ENCODE results near the gene SMC6. TPM values are rescaled to one million over a fixed set of nuclear protein-coding genes. Genes with fewer than 3 reads are reported as not detected.

SMC6 gene
- polyA plus RNA-seq, 1 experiment: 18.3 TPM

DNA sequence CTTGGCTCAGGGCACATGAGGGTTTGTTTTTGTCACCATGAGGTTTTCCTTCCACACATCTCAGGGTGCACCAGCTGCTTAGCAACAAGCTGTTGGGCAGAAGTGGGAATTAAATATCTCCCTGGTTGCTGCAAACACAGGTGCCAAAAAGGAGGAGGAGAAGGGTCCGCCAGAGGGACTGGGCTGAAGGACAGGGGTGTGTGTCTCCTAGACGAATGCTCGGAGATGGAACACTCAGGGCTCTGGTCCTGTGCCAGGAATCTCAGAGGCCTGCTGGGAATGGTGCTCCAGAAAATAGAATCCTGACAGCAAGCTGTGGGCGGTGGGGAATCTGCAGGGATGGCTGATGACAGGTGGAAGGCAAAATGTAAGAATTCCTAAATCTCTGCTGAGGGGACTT lies 118.6 kb downstream of the SMC6 start:
- CTCF ChIA-PET: interaction anchor here (1.0 to 2.4 kb wide), 2 partner anchors 11 to 36 kb away, joined by 4 to 8 read pairs; no protein-coding TSS in a partner anchor
- POLR2A ChIA-PET: no interaction called here
- no peak for TF ChIP-seq CTCF (IDR thresholded peaks at IDR 0.05; ENCODE audit: low read depth, low read length)
- Histone ChIP-seq H3K27me3 (ENCODE audit: control insufficient read depth, insufficient read depth, low read length) (no peaks in the 10 kb centered on the region), H3K9me3 (ENCODE audit: control insufficient read depth, insufficient read depth, low read length) (no peaks in the 10 kb centered on the region), H3K27ac (ENCODE audit: low read depth, low read length) (no peak overlapping the region), H3K4me3 (ENCODE audit: low read depth, low read length) (no peak overlapping the region)
- no peak for DNase-seq (ENCODE audit: low read depth, low spot score)

- POLR2A ChIA-PET: interaction anchor here (0.6 kb wide), 1 partner anchor 90 kb away, joined by 3 read pairs; no protein-coding TSS in a partner anchor
- no peak for DNase-seq (ENCODE audit: low read depth, low spot score)
- no peak for TF ChIP-seq CTCF (IDR thresholded peaks at IDR 0.05; ENCODE audit: low read depth, low read length)
- Histone ChIP-seq H3K27me3 (ENCODE audit: control insufficient read depth, insufficient read depth, low read length) (no peaks in the 10 kb centered on the region), H3K27ac (ENCODE audit: low read depth, low read length) (no peak overlapping the region), H3K9me3 (ENCODE audit: control insufficient read depth, insufficient read depth, low read length) (peaks cover 5% of the 10 kb centered on the region), H3K4me3 (ENCODE audit: low read depth, low read length) (no peak overlapping the region)
- CTCF ChIA-PET: interaction anchor here (3.7 kb wide), 1 partner anchor 16 kb away, joined by 15 read pairs; no protein-coding TSS in a partner anchor
Measured at GRCh38 chr2:17630089-17630488, 123.5 kb downstream of the SMC6 start.

DNA sequence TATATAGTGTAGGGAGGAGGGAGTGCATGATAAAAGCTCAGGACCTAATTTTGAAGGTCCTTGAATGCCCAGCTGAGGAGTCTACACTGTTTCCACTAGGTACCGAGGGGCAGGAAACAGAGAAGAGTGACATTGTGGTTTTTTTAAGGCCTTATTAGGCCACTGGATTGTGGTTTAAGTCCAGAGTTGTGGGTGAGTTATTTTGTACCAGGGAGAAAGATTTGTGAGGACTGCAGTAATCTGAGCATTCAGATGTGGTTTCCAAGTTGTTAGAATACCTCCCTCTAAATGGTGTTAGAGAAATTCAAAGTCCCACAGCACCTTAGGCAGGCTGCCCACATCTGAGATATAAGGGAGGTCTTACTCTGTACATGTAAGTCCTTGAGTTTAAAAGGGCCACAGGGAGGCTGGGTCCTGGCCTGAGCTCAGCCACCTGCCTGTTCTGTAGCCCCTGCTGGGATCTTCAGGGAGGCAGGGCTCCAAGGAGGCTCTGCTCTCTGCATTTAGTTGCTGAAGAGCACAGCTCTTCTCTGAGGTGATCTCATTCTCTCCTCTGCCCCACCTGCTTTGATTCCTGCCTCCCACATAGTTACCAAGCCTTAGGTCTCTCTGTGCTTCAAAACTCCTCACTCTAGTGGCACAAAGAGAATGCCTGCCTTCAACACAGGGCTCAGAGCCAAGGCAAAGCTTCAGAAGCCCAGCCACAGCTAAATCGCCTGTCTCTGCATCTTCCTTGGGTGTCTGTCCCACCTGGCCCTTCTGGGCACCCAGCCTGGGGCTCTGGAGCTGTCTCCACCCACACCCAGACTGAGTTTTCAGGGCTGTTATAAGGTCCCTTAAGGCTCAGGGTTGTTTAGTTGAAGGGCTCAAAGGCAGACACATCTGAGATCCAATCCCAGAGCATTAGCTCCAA lies 125.0 kb downstream of the SMC6 start:
- no peak overlapping the region for H3K27ac ChIP-seq (ENCODE audit: low read depth, low read length)
- TF ChIP-seq CTCF (IDR thresholded peaks at IDR 0.05; ENCODE audit: low read depth, low read length): no peak
- H3K27me3 ChIP-seq (ENCODE audit: control insufficient read depth, insufficient read depth, low read length): no peaks in the 10 kb centered on the region
- peaks cover 5% of the 10 kb centered on the region for H3K9me3 ChIP-seq (ENCODE audit: control insufficient read depth, insufficient read depth, low read length)
- ChIA-PET CTCF (interaction anchor here (0.6 to 3.7 kb wide), 2 partner anchors 18 to 856 kb away, joined by 3 to 15 read pairs; no protein-coding TSS in a partner anchor), POLR2A (interaction anchor here (0.6 kb wide), 1 partner anchor 15 kb away, joined by 4 read pairs; no protein-coding TSS in a partner anchor)
- DNase-seq (ENCODE audit: low read depth, low spot score): no peak
- H3K4me3 ChIP-seq (ENCODE audit: low read depth, low read length): no peak overlapping the region

DNA sequence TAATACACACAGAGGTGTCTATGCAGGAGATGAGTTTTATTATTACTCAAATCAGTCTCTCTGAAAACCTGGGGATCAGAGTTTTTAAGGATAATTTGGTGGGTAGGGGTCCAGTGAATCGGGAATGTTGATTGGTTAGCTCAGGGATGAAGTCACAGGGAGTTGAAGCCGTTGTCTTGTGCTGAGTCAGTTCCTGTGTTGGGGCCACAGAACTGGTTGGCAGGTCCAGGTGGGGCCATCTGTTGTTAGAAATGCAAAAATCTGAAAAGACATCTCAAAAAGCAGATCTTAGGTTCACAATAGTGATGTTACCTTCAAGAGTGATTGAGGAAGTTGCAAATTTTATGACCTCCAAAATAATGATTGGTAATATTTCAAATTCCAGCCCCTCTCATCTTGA lies 126.2 kb downstream of the SMC6 start:
- no peak overlapping the region for H3K4me3 ChIP-seq (ENCODE audit: low read depth, low read length)
- no peak for DNase-seq (ENCODE audit: low read depth, low spot score)
- H3K9me3 ChIP-seq (ENCODE audit: control insufficient read depth, insufficient read depth, low read length): peaks cover 5% of the 10 kb centered on the region
- ChIA-PET CTCF (interaction anchor here (0.7 to 3.7 kb wide), 3 partner anchors 19 to 76 kb away, joined by 3 to 15 read pairs (median 5); no protein-coding TSS in a partner anchor), POLR2A (no interaction called here)
- no peak for TF ChIP-seq CTCF (IDR thresholded peaks at IDR 0.05; ENCODE audit: low read depth, low read length)
- H3K27me3 ChIP-seq (ENCODE audit: control insufficient read depth, insufficient read depth, low read length): no peaks in the 10 kb centered on the region
- no peak overlapping the region for H3K27ac ChIP-seq (ENCODE audit: low read depth, low read length)

- no peak for TF ChIP-seq CTCF (IDR thresholded peaks at IDR 0.05; ENCODE audit: low read depth, low read length)
- no peaks in the 10 kb centered on the region for H3K27me3 ChIP-seq (ENCODE audit: control insufficient read depth, insufficient read depth, low read length)
- no peak overlapping the region for H3K27ac ChIP-seq (ENCODE audit: low read depth, low read length)
- peaks cover 5% of the 10 kb centered on the region for H3K9me3 ChIP-seq (ENCODE audit: control insufficient read depth, insufficient read depth, low read length)
- H3K4me3 ChIP-seq (ENCODE audit: low read depth, low read length): no peak overlapping the region
- ChIA-PET POLR2A (no interaction called here), CTCF (interaction anchor here (0.7 to 1.0 kb wide), 2 partner anchors 35 to 77 kb away, joined by 3 to 5 read pairs; no protein-coding TSS in a partner anchor)
- no peak for DNase-seq (ENCODE audit: low read depth, low spot score)
Measured at GRCh38 chr2:17626986-17627385, 126.6 kb downstream of the SMC6 start.
